HL-60 (cell line): ENCODE results near the gene RILP.

ENCODE experiments used
- GABPA ChIP-seq: IDR thresholded peaks from 2 replicates; pipeline ENCODE4 v1.6.1; 2012; ENCODE audit warnings: low read depth
- POLR2AphosphoS5 ChIP-seq: IDR thresholded peaks from 2 replicates; pipeline ENCODE4 v1.6.1; 2012; ENCODE audit warnings: low read depth
- SPI1 ChIP-seq: IDR thresholded peaks from 2 replicates; pipeline ENCODE4 v1.6.1; 2012; ENCODE audit warnings: low read depth, mild to moderate bottlenecking, borderline replicate concordance
- TF ChIP-seq, protein P1 (sequence below): IDR thresholded peaks from one replicate; pipeline ENCODE4 v1.5.1; 2011; ENCODE audit warnings: low read length, control low read depth, inconsistent platforms; ENCODE audit not compliant: insufficient read depth
- TF ChIP-seq, protein P2 (sequence below): IDR thresholded peaks from 2 replicates; pipeline ENCODE4 v1.6.1; 2012; ENCODE audit warnings: low read depth; ENCODE audit not compliant: insufficient replicate concordance

DNA sequence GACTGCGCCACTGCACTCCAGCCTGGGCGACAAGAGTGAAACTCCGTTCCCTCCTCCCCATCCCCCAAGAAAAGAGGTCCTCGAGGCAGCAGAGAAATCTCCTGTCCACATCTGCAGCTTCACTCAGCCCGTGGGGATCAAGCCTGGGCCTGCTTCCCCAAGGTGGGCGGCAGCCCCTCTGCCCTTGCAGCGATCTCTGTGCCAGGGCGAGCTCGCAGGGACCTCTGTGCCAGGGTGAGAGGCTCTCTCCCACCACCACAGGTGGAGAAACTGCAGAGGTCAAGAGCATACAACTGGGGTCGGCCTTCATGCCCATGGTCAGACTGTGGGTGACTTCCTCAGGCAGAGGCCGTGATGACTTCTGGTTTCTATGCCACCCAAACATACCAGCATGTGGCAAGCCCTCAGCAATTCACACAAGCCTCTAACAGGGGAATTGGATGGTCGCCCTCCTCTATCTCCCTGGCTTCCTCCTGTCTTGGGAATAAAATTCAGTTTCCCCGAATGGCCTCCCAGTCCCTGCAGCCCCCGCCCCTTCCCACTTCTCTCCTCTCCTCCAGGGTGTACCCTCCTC, 26.5 kb downstream of the RILP start:
- TF ChIP-seq, protein P1, sequence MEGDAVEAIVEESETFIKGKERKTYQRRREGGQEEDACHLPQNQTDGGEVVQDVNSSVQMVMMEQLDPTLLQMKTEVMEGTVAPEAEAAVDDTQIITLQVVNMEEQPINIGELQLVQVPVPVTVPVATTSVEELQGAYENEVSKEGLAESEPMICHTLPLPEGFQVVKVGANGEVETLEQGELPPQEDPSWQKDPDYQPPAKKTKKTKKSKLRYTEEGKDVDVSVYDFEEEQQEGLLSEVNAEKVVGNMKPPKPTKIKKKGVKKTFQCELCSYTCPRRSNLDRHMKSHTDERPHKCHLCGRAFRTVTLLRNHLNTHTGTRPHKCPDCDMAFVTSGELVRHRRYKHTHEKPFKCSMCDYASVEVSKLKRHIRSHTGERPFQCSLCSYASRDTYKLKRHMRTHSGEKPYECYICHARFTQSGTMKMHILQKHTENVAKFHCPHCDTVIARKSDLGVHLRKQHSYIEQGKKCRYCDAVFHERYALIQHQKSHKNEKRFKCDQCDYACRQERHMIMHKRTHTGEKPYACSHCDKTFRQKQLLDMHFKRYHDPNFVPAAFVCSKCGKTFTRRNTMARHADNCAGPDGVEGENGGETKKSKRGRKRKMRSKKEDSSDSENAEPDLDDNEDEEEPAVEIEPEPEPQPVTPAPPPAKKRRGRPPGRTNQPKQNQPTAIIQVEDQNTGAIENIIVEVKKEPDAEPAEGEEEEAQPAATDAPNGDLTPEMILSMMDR, result no peak
- no peak for TF ChIP-seq POLR2AphosphoS5
- TF ChIP-seq, protein P2, sequence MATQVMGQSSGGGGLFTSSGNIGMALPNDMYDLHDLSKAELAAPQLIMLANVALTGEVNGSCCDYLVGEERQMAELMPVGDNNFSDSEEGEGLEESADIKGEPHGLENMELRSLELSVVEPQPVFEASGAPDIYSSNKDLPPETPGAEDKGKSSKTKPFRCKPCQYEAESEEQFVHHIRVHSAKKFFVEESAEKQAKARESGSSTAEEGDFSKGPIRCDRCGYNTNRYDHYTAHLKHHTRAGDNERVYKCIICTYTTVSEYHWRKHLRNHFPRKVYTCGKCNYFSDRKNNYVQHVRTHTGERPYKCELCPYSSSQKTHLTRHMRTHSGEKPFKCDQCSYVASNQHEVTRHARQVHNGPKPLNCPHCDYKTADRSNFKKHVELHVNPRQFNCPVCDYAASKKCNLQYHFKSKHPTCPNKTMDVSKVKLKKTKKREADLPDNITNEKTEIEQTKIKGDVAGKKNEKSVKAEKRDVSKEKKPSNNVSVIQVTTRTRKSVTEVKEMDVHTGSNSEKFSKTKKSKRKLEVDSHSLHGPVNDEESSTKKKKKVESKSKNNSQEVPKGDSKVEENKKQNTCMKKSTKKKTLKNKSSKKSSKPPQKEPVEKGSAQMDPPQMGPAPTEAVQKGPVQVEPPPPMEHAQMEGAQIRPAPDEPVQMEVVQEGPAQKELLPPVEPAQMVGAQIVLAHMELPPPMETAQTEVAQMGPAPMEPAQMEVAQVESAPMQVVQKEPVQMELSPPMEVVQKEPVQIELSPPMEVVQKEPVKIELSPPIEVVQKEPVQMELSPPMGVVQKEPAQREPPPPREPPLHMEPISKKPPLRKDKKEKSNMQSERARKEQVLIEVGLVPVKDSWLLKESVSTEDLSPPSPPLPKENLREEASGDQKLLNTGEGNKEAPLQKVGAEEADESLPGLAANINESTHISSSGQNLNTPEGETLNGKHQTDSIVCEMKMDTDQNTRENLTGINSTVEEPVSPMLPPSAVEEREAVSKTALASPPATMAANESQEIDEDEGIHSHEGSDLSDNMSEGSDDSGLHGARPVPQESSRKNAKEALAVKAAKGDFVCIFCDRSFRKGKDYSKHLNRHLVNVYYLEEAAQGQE, result no peak
- TF ChIP-seq SPI1, result no peak
- no peak for TF ChIP-seq GABPA
